GM12873 (cell line): ENCODE measurements around the gene ILRUN.

Source experiments
- TF ChIP-seq, protein P1 (sequence below): IDR thresholded peaks from 2 replicates; pipeline ENCODE4 v1.5.1; 2012; ENCODE audit warnings: low read depth, mild to moderate bottlenecking, moderate library complexity, low read length, control low read depth; ENCODE audit not compliant: insufficient read depth; ENCODE audit errors: missing control alignments

The ILRUN gene

DNA sequence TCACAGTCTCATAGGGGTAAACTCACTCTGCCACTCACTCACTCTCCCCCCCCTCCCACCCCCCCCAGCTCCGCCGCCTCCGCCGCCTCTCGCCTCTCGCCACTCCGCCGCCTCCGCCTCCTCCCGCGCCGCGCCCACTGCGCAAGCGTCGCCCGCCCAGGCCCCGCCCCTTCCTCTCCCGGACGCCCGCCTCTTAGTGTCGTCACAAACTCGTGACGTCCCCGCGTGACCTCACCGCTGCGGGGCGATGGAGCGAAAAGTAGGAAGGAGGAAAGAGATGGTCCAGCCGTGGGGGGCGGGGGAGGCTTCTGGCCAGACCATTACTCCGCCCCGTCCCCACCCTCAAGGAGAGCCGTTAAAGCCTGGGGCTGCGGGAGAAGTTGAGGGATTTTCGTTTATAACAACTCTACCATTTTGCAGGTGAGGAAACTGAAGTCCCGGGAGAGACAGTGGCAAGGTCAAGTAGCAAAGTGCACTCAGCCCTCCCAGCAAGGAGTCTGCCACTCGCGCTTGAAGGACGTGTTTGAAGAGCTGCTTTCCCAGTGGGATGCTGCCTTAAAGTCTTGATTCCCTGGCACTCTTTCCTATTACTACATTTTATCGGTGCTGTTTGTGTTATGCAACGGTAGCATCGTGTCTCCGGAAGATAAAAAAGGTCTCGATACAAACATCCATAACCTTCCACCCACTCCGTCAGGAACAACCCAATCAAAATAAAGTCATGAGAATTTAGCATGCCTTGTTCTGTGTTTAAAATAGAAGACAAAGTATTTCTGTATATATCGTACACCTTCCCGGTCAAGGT lies at the start of gene ILRUN:
ILRUN (minus strand) TSS at position 29 of the 805 bp plus-strand sequence. CDS start 164 bp downstream, outside the sequence.
- TF ChIP-seq, protein P1, sequence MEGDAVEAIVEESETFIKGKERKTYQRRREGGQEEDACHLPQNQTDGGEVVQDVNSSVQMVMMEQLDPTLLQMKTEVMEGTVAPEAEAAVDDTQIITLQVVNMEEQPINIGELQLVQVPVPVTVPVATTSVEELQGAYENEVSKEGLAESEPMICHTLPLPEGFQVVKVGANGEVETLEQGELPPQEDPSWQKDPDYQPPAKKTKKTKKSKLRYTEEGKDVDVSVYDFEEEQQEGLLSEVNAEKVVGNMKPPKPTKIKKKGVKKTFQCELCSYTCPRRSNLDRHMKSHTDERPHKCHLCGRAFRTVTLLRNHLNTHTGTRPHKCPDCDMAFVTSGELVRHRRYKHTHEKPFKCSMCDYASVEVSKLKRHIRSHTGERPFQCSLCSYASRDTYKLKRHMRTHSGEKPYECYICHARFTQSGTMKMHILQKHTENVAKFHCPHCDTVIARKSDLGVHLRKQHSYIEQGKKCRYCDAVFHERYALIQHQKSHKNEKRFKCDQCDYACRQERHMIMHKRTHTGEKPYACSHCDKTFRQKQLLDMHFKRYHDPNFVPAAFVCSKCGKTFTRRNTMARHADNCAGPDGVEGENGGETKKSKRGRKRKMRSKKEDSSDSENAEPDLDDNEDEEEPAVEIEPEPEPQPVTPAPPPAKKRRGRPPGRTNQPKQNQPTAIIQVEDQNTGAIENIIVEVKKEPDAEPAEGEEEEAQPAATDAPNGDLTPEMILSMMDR, result no peak

DNA sequence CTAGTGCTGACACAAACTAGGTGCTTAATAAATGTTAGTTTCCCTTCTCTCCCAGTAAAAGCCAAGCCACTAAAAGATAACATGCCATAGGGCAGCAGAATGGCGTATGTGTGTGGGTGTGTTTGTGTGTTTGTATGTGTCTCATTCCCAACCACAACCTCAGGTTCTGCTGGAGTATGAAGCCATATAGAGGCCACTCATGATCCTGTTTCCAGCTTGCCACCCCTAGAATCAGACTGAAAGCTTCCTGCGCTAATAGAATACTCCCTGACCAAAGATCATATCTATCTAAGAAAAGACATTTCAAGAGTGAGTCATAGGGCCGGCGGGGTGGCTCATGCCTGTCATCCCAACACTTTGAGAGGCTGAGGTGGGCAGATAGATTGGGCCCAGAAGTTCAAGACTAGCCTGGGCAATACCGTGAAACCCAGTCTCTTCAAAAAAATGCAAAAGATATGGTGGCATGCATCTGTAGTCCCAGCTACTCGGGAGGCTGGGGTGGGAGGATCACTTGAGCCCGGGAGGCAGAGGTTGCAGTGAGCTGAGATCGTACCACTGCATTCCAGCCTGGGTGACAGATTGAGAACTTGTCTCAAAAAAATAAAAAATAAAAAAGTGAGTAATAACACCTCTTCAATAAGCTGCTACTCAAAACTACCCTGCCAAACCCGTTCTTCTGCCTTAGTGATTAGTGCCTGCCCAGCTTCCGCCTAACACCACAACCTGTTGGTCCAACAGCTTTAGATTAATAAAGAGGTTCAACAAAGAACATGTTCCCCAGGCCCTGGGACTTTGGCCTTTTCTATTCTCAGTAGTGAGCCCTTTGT lies 48.9 kb upstream of the ILRUN start:
- TF ChIP-seq, protein P1, result no peak

- TF ChIP-seq, protein P1, result no peak
These were observed 47.2 kb upstream of the ILRUN start for GRCh38 chr6:34743625-34744293.

GRCh38 chr6:34742094-34742493 lies 45.5 kb upstream of the ILRUN start:
- TF ChIP-seq, protein P1, result no peak

- TF ChIP-seq, protein P1, result no peak
These were observed 40.3 kb upstream of the ILRUN start for GRCh38 chr6:34736823-34737222.

DNA sequence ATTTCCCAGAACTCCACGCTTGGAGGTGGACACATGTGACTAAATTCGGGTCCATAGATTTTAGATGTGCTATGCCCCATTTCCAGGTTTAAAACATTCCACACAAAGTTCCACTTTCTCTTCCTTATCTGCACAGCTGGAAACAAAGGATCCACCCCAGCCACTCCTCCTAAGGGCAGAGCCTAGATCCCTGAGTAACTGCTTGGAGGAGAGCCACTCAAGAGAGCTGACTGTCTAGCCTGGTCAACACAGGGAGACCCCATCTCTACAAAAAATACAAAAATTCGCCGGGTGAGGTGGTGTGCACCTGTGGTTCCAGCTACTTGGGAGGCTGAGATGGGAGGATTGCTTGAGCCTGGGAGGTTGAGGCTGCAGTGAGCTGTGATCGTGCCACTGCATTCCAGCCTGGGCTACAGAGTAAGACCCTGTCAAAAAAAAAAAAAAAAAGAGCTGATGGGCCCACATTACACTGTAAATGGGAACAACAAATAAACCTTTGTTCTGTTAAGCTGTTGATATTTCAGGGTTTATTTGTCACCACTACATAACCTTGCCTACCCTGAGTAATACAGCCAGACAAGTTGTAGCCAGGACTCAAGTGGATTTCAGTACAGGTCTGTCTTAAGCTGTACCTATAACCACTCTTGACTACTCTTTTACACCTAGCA lies 35.0 kb upstream of the ILRUN start:
- TF ChIP-seq, protein P1, result no peak
